Measurements from ENCODE around the gene CDO1. TPM values are rescaled to one million over a fixed set of nuclear protein-coding genes. Genes with fewer than 3 reads are reported as not detected.

Gene CDO1
- total and polyA plus RNA-seq, 9 of the 15 experiments (the other 6 are each of a cell fraction or from before 2014, with no cell fraction given) = 0.16 to 0.22 TPM; not detected in 7

GRCh38 chr5:115801152-115801551 is 15.3 kb downstream of the CDO1 start (continued):
- TF ChIP-seq REST (IDR thresholded peaks at IDR 0.05; ENCODE audit: borderline replicate concordance) = no peak
- no peak for TF ChIP-seq REST (CRISPR knock-in tag; IDR thresholded peaks at IDR 0.05; ENCODE audit: low read depth)

GRCh38 chr5:115800108-115800507 is 16.4 kb downstream of the CDO1 start:
- no peaks in the 10 kb centered on the region for H3K36me3 ChIP-seq (ENCODE audit: control insufficient read depth, insufficient read depth, low read length)
- no peak overlapping the region for H3K27ac ChIP-seq (ENCODE audit: extremely low read depth, low read depth, low read length)
- DNase-seq (ENCODE audit: extremely low read depth in 1 of 4, low spot score in 3 of 4) (no peak), ATAC-seq (no peak), FAIRE-seq (no peak)
- no peaks in the 10 kb centered on the region for H3K4me1 ChIP-seq (replicated peaks in 1 of 2; ENCODE audit: control insufficient read depth in 2 of 2, insufficient read depth in 2 of 2, low read length in 2 of 2)
- H3K4me3 ChIP-seq = no peak overlapping the region
- ChIA-PET CTCF (ENCODE audit: low intra/inter-chr PET ratio) (no interaction called here), POLR2A (interaction anchor here (1.7 kb wide), 1 partner anchor 10 kb away, joined by 4 read pairs; no protein-coding TSS in a partner anchor)
- no peak overlapping the region for H2AFZ ChIP-seq (ENCODE audit: low read depth, low read length)
- 0% methylated on average over 2 of the region's 2 CpGs for WGBS (ENCODE audit: insufficient coverage, low coverage, missing lambda C conversion rate)
- no TSS peak for BruUV-seq (replicated peaks)
- no peaks in the 10 kb centered on the region for H4K20me1 ChIP-seq (replicated peaks; ENCODE audit: control insufficient read depth, insufficient read depth, low read length)
- no peak overlapping the region for H3K9ac ChIP-seq (ENCODE audit: insufficient read depth in 1 of 2, low read depth in 2 of 2, low read length in 2 of 2)
- in situ Hi-C loops (cut with MboI) = no loop called here
- H3K9me1 ChIP-seq (ENCODE audit: control insufficient read depth, insufficient read depth, low read length) = no peaks in the 10 kb centered on the region
- H3K9me3 ChIP-seq (replicated peaks; ENCODE audit: control insufficient read depth, insufficient read depth, low read depth, low read length) = no peaks in the 10 kb centered on the region
- H3K27me3 ChIP-seq (ENCODE audit: control insufficient read depth in 2 of 2, insufficient read depth in 2 of 2, low read length in 2 of 2) = peaks cover 0 to 5% of the 10 kb centered on the region in 2 experiments; a peak in 2 of 5 replicates
- H3K4me2 ChIP-seq (ENCODE audit: insufficient read depth, low read length) = no peak overlapping the region
- H3K79me2 ChIP-seq (ENCODE audit: control insufficient read depth, insufficient read depth, low read length) = no peaks in the 10 kb centered on the region
- intact Hi-C loops (cut with micrococcal nuclease) = no loop called here
- no peak for TF ChIP-seq TFAP4 (CRISPR knock-in tag; IDR thresholded peaks at IDR 0.05; ENCODE audit: borderline replicate concordance)
- no peak for TF ChIP-seq MYNN (IDR thresholded peaks at IDR 0.05)
- TF ChIP-seq MYNN (CRISPR knock-in tag; IDR thresholded peaks at IDR 0.05) = no peak
- no peak for TF ChIP-seq NKRF (IDR thresholded peaks at IDR 0.05; ENCODE audit: borderline replicate concordance)
- TF ChIP-seq SAP30 (IDR thresholded peaks at IDR 0.05; ENCODE audit: borderline replicate concordance, insufficient read depth, low read depth, low read length, poor library complexity, severe bottlenecking) = no peak
- TF ChIP-seq CBX5 (IDR thresholded peaks at IDR 0.05; ENCODE audit: borderline replicate concordance, low read depth) = no peak
- TF ChIP-seq ZNF146 (CRISPR knock-in tag; IDR thresholded peaks at IDR 0.05; ENCODE audit: unreplicated experiment) = no peak
